HT1080 (cell line): ENCODE results near the gene AIRE. TPM values are rescaled to one million over a fixed set of nuclear protein-coding genes. Genes with fewer than 3 reads are reported as not detected.

ENCODE experiments used
- DNase-seq: peaks from one replicate; pipeline ENCODE4 v3.0.0-alpha.2; 2015; ENCODE audit warnings: low read depth
- total RNA-seq: library from RNA; depleted of rRNA; stranded (reverse); fragments of >200 nt; shearing (Covaris generic); gene quantifications from 2 replicates; pipeline ENCODE4 v1.2.3, GENCODE V29; 2014

AIRE gene
- total RNA-seq, 1 experiment from 2014 or later, result not detected

DNA sequence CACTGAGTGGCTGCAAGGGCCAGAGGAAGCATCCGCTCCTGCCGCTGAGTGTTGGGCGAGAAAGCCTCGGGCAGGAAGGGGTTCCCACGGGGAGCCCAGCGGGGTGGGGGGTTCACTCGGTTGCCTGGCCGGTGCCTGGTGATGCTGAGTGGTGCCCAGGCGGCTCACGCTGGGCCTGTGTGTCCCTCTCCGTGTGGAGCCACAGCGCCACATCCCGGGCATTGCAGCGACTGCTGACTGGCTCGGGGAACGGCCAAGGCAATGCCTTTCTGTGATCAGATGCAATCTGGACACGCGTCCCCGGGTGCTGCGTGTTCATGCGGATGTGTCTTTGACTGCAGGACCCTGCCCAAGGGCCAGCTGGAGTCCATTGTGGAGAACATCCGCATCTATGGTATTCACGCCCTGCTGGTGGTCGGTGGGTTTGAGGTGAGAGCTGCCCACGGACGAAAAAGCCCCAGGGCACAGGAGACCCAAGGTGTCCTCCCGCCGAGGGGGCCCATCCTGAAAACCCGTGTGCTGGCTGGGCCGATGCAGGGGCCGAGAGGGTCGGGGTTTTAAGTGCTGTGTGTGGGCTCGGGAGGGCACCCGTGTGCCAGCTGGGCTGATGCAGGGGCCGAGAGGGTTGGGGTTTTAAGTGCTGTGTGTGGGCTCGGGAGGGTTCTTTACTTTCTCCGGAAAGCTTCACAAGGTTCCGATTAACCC is 37.1 kb downstream of the AIRE start:
- no peak for DNase-seq

DNA sequence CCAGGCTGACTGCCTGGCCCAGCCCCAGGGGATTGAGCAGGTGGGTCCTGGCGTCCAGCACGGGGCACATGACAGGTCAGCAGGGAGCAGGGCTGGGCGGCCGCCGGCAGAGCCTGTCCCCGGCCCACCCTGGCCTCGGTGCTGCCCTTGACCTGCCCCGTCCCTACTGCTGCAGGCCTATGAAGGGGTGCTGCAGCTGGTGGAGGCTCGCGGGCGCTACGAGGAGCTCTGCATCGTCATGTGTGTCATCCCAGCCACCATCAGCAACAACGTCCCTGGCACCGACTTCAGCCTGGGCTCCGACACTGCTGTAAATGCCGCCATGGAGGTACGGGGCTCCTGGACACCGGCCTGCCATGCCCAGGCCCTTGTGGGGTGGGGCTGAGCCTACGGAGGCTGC is 37.9 kb downstream of the AIRE start:
- DNase-seq, result no peak

- DNase-seq, result no peak
Measured at GRCh38 chr21:44324106-44324853, 38.6 kb downstream of the AIRE start.

DNA sequence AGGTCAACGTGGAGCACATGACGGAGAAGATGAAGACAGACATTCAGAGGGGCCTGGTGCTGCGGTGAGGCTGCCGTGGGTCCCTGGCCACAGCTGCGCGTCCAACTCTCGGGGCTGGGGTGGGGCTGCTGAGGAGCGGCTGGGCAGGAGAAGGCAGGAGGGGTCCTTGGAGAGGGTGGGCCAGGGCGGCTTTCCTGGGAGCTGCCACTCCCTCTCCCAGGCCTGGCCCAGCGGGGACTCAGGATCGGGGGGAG is 39.1 kb downstream of the AIRE start:
- no peak for DNase-seq

- no peak for DNase-seq
Measured at GRCh38 chr21:44325386-44326271, 40.0 kb downstream of the AIRE start.

DNA sequence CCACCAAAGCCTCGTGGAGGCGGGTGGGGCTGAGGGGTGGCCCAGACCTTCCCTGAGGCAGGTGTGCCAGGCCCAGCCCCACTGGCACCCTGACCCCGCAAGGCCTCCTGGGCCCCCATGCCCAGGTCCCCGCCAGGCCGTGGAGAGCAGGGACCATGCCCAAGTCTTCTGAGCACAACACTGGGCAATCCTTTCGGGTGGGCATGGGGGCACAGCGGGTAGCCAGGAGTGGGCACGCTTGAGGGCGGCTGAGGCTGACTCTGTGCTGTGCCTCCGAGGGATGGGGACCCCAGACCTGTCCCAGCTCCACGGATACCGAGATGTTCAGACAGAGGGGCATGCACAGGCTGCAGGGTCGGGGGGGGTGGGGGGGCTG is 40.6 kb downstream of the AIRE start:
- DNase-seq, result no peak

DNA sequence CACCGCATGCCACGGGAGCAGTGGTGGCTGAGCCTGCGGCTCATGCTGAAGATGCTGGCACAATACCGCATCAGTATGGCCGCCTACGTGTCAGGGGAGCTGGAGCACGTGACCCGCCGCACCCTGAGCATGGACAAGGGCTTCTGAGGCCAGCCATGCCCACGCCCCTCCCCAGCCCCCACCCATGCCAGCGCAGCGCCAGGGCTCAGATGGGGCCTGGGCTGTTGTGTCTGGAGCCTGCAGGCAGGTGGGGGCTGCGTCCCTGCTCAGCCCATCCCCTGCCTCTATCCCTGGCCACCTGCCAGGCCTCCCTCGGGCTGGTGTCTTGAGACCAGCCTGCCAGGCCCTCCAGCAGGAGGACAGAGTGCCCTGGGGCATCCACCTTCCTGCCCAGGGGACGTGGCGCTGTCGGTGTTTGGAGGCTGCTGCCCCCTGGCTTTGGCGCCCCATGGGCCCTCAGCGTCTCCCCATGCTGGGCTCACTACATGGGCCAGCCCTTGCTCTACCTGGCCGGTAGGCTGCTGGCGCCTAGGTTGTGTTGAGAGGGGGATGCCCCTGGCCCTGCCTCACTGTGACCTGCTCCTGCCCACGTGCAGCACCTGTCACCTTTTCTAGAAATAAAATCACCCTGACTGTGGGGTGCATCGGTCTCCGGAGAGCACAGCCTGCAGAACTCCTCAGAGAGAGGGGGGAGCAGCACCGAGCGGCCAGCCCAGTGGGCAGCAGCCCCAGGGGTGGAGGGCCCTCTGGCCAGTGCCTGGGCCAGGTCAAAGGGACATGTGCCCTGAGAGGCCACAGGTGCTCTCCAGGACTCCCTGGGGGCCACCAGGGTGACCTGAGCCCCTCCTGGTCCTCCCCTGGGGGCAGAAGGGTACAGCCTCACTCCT is 41.3 kb downstream of the AIRE start:
- DNase-seq, result no peak

- DNase-seq, result no peak
Measured at GRCh38 chr21:44327603-44327974, 41.9 kb downstream of the AIRE start.

DNA sequence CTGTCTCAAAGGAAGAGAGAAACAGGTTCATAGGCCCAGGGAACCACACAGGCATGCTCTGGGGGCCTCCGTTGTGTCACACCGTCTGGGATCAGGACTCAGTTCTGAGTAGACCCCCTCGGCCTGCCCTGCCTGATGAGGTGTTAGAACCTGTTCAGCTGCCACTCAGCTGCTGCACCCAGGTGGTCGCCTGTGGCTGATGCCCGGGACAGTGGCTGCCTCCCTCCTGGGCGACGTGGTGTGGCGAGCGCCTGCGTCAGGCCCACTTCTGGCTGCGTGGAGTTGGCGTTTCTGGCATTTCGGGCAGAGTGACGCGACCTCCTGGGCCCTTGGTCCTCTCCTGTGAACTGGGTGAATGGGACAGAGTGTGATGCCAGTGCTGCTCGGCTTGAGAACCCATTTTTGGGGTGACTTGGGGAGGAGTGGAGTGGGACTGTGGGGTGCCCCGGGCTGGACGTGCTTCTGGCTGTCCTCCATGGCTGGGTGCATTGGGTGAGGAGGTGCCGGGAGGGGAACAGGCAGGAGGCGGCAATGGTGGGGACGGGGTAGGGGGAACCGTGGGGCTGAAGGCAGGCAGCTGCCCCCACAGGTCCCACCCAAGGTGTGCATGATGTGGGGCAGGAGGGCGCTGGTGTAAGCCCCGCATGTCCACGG is 42.7 kb downstream of the AIRE start:
- DNase-seq, result no peak

DNA sequence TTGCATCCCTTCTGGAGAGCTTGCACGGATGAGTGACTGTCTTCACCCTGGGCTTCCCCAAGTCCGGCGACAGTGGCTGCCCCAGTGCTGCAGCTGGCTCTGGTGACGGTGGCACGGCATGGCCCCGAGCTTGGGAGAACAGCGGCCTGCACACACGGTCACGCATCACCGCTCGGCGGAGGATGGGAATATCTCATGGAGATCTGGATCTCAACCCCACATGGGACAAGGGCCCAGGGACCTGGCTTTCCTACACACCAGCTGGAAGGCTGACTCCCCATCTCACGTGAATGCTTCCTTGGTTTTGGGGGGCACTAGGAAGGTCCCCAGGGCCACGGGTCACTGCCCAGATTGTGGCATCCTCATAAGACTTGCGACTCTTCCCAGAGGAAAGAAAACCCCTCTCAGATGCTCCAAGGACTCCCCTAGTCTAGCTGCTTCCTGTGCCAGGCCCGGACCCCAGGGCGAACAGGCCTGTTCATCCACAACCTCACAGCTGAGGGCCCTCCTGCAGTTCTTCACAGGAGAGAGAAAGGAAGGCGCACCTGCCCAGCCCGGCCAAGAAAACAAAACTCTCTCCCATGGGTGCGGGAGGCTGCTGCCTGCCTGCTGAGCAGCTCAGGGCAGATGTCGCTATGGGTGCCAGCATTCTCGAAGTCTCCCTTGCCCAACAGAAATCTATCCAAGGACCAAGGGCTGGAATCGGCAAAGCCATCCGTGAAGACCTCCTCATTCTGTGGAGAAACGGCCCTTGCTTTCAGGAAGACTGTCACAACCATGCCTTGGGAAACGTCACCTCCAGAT is 43.6 kb downstream of the AIRE start:
- DNase-seq, result no peak

- DNase-seq, result no peak
Measured at GRCh38 chr21:44329971-44330681, 44.5 kb downstream of the AIRE start.

GRCh38 chr21:44330698-44331097 is 45.0 kb downstream of the AIRE start:
- DNase-seq, result no peak

DNA sequence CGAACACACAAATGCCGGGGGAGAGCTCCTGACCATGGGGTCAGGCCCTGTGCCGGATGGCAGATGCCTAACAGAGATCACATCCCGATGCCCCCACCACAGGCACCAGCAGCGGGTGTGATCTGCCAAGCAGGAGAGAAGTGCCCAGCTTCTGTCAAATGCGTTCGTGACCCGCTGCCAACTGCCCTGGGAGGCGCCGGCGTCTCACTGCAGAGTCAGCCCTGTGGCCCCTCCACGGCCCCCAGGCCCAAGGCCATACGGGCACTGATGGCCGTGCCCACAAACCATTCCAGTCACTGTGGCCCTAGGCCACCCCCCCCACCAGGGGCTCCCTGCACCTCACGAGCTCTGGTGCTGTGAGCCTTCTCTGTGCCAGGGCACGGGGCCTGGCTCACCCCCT is 45.5 kb downstream of the AIRE start:
- no peak for DNase-seq

DNA sequence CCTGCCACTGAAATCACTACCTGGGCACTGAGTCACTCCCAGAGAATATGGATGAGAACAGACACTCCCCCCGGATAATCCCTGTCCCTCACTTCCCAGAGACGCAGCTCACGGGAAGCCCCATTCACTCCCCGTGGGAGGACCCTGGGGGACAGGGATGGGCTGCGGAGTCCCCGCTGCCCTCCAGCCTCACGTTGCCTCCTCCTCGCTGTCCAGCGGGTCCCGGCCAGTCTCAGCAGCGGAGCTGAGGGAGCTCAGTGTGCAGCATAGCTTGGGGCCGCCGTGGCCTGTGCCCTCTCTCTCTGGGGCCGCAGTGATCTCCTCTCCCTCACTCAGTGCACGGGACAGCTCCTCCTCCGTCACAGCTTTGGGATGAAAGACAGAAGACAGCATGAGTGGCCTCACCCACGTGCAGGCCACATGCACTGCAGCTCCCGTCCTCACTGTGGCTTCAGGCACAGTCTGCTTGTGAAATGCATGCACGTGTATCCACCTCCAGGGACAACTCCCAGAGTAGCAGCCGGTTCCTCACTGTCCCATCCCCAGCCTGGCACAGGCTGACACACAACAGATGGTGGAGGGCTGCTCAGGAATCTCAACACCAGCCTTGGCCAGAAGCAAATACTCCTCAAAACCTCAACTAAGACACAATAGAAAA is 46.1 kb downstream of the AIRE start:
- DNase-seq, result no peak

GRCh38 chr21:44332383-44332782 is 46.7 kb downstream of the AIRE start:
- DNase-seq, result no peak

- no peak for DNase-seq
Measured at GRCh38 chr21:44332965-44333364, 47.3 kb downstream of the AIRE start.

DNA sequence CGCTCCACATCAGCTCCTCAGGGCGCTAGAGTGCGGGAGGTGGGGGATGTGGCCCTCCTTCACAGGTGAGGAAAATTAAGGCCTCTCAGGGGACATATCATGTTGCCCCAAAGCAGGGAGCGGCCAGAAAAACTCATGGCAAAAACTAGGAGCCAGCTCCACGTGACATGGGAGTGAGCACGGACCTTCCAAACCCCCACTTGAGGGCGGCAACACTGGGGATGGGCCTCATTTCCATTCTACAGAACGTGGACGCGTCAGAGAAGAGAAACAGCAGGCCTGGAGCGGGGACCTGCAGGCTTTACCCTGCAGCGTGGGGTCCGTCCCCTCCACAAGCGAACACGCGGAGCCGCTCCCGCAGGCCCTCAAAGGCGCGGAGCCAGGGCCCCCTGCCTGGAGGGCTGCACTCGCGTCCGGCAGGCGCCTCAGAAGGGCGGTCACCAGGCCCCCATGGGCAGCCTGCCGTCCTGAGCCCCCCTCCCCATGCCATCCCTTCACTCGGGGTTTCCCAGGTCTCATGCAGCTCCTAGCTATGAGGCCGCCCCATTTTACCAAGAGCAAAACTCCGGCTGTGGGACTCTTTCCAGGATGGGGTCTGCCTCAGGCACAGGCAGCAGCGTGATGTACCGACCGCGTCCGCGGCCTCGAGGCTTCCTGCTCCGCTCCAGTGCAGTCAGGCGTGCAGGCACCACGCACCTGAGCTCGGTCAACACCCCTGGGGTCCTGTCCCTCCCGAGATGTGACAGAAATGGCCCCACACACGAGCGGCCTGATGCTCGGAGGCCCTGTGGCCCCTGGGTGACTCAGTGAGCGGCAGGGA is 48.0 kb downstream of the AIRE start:
- no peak for DNase-seq
